ENCODE results near the gene DLK2.

- no peak for TF ChIP-seq CTCF (IDR thresholded peaks at IDR 0.05)
- no peak for TF ChIP-seq EZH2 (IDR thresholded peaks at IDR 0.05)
- no peak for TF ChIP-seq EZH2phosphoT487 (IDR thresholded peaks at IDR 0.05)
These were observed 7.7 kb downstream of the DLK2 start for GRCh38 chr6:43447604-43448003.
